HEK293 (cell line): Measurements from ENCODE around the gene LIMS4.
"Not testable (repeated sequence)": the region's sequence is repeated elsewhere in the genome, so short reads cannot be mapped to it uniquely, and the experiment has no call there.

Experiments
- CTCF ChIA-PET: fragments of 350-600 bp; formaldehyde crosslinking; extraction: SDS; loops from one replicate; lab custom pipeline; 2021; ENCODE audit warnings: antibody characterized with exemption; lab: Yijun Ruan, JAX
- POLR2A ChIA-PET: fragments of 300-600 bp; formaldehyde crosslinking; extraction: SDS; loops from one replicate; lab custom pipeline; 2020; ENCODE audit warnings: antibody characterized with exemption, inconsistent platforms; lab: Yijun Ruan, JAX
- H3K27ac ChIP-seq: fragments of 200-500 bp; sonication (Bioruptor generic); 2 replicates; pipeline ENCODE4 v1.5.1; 2014; ENCODE audit warnings: low read depth, low read length, control low read depth, inconsistent platforms; ENCODE audit errors: extremely low read depth
- H3K36me3 ChIP-seq, 2 experiments: fragments of 200-500 bp in 1 of 2; sonication (Bioruptor generic) in 1 of 2; 1 replicate in 1 of 2; 2 replicates in 1 of 2; pipeline ENCODE4 v1.5.1; 2014 to 2017; ENCODE audit warnings: inconsistent platforms in 2 of 2, low read length in 2 of 2; ENCODE audit not compliant: control insufficient read depth in 2 of 2, insufficient read depth in 1 of 2
- H3K4me1 ChIP-seq: fragments of 200-500 bp; sonication (Bioruptor generic); 2 replicates; pipeline ENCODE4 v1.5.1; 2014; ENCODE audit warnings: mild to moderate bottlenecking, low read length, inconsistent platforms; ENCODE audit not compliant: control insufficient read depth, insufficient read depth
- H3K4me3 ChIP-seq: 2 replicates; pipeline ENCODE4 v1.5.1; 2011; ENCODE audit warnings: low read depth, mild to moderate bottlenecking, control low read depth, low read length, moderate library complexity
- H3K9me3 ChIP-seq: fragments of 200-500 bp; sonication (Bioruptor generic); 2 replicates; pipeline ENCODE4 v1.5.1; 2014; ENCODE audit warnings: low read depth, low read length, inconsistent platforms; ENCODE audit not compliant: control insufficient read depth, insufficient read depth

LIMS4 gene

DNA sequence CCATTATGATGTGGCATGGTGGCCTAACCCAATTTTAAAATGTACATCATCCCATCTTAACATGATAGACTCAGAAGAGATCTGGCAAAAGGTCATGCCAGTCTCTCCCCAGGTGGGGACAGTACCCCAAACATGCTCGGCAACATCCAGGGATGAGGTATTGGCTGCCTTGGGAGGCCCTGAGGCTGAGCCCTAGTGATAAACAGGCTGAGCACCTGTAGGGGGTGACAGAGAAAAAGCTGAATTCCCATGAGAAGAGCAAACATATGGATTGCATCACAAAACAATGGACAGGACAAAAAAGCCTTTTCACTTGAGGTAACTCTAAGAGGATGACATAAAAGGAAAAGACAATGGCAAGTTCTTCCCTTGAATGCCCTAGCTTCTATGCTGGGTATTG lies 65.5 kb downstream of the LIMS4 start:
- POLR2A ChIA-PET, H3K36me3 ChIP-seq, H3K4me1 ChIP-seq, H3K27ac ChIP-seq, H3K9me3 ChIP-seq, CTCF ChIA-PET, H3K4me3 ChIP-seq: not testable (repeated sequence)

DNA sequence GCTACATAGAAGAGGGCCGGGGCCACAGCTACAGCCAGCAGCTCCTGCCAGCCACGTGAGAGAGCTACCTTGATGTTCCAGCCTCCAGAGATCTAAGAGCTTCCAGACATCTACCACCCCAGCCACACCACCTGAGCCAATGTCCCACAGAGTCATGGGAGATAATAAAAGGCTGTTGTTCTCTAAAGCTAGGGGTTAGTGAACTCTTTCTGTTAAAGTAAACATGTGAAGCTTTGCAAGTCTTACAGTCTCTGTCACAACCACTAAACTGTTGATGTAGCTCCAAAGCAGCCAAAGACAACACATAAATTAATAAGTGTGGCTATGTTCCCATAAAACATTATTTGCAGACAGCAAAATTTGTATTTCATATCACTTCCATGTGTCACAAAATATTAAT lies 67.6 kb downstream of the LIMS4 start:
- CTCF ChIA-PET, H3K4me1 ChIP-seq, POLR2A ChIA-PET, H3K27ac ChIP-seq, H3K4me3 ChIP-seq, H3K36me3 ChIP-seq, H3K9me3 ChIP-seq: not testable (repeated sequence)

DNA sequence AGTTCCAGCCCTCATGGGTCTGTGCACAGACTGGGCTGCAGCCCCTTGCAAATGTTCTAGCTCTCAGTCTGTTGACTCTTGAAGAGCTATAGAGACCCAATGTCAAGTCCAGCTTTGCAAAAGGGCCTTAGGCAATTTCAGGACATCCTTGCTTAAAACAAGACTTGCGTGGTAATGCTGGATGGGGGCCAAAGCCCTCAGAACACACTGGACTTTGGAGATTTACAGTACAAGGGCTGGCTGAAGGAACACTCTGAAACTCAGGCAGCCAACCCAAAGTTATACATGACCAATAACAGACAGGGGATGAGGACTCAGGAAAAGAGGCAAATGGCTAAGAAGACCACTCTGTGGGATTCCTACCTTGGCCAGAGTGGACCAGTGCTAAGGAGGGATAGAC lies 68.4 kb downstream of the LIMS4 start:
- CTCF ChIA-PET, H3K9me3 ChIP-seq, H3K36me3 ChIP-seq, H3K4me3 ChIP-seq, POLR2A ChIA-PET, H3K4me1 ChIP-seq, H3K27ac ChIP-seq: not testable (repeated sequence)

DNA sequence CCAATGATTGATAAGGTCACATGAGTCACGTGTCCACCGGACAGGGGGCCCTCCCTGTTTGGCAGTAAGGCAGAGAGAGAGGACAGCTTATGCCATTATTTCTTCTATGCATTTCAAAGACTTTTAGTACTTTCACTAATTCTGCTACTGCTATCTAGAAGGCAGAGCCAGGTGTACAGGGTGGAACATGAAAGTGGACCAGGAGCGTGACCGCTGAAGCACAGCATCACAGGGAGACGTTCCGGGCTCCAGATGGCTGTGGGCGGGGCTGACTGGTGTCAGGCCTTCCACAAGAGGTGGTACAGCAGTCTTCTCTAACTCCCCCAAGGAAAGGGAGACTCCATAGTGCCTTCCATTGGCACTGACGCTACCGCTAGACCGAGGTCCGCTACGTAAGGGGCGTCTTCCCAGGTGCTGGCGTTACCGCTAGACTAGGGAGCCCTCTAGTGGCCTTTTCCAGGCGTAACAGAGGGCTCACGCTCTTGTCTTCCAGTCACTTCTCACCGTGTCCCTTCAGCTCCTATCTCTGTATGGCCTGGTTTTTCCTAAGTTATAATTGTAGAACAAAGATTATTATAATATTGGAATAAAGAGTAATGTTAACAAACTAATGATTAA lies 71.5 kb downstream of the LIMS4 start:
- H3K9me3 ChIP-seq, H3K27ac ChIP-seq, H3K4me1 ChIP-seq, H3K4me3 ChIP-seq, CTCF ChIA-PET, H3K36me3 ChIP-seq, POLR2A ChIA-PET: not testable (repeated sequence)

DNA sequence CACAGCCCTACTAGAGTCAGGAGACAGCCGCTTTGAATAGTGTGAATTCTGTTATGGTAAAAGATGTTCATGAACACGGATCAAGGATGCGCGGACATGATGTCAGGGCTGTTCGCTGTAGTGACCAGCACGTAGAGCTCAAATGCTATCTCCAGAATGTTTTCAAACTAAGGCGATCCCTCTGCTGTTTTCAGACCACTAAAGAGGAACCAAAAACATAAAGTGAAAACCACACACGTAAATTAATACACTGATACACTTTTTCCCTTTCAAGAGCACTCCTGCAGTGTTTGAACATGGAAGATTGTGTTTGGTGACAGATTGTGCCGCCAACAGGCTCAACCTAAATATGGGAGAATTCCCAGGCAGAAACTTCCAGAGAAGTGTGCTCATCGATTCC lies 73.2 kb downstream of the LIMS4 start:
- H3K27ac ChIP-seq, H3K9me3 ChIP-seq, CTCF ChIA-PET, POLR2A ChIA-PET, H3K36me3 ChIP-seq, H3K4me3 ChIP-seq, H3K4me1 ChIP-seq: not testable (repeated sequence)

DNA sequence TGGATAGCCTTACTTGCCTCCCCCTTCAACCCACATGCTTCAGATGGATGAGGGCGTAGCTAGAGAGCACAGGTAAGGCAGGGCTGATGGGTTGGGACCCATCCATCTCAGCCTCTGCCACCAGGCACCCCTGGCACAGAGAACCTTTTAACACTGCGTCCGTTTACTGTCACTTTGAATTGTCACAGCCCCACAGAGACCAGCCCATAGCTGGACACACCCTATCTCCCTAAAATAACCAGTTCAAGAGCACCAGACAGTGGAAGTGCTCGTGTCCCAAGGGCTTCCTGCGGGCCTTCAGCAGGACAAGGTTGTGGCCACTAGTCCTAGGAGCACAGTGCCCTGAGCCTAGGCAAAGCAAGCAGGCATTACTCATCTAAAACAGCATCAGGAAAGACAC lies 76.6 kb downstream of the LIMS4 start:
- H3K4me1 ChIP-seq, H3K27ac ChIP-seq, CTCF ChIA-PET, H3K9me3 ChIP-seq, H3K4me3 ChIP-seq, POLR2A ChIA-PET, H3K36me3 ChIP-seq: not testable (repeated sequence)
